K562 (cell line): ENCODE data around the gene GPRIN2. TPM values are rescaled to one million over a fixed set of nuclear protein-coding genes. Genes with fewer than 3 reads are reported as not detected.

Experiments used
- CUX1 ChIP-seq: fragments of 200-800 bp; sonication (Bioruptor generic); IDR thresholded peaks from 2 replicates; pipeline ENCODE4 v1.6.1; 2016; ENCODE audit warnings: missing genetic modification characterization, missing compliant biosample characterization
- MGA ChIP-seq: fragments of 450-650 bp; IDR thresholded peaks from 2 replicates; pipeline ENCODE4 v1.6.1; 2016; ENCODE audit warnings: mild to moderate bottlenecking, moderate library complexity
- SOX6 ChIP-seq: fragments of 450-650 bp; IDR thresholded peaks from 2 replicates; pipeline ENCODE4 v1.6.1; 2014; ENCODE audit warnings: mild to moderate bottlenecking
- ZNF592 ChIP-seq: fragments of 450-650 bp; IDR thresholded peaks from 2 replicates; pipeline ENCODE4 v1.6.1; 2017; ENCODE audit warnings: antibody characterized with exemption, mild to moderate bottlenecking
- polyA plus RNA-seq, 8 experiments: library from polyadenylated mRNA; depleted of rRNA in 4 of 8; stranded (reverse) in 5 of 8; unstranded in 3 of 8; fragments of >200 nt; fragmentation: Nextera tagmentation in 2 of 8; fragmentation: Illumina TruSeq in 1 of 8; extraction: Ambion mirVana in 2 of 8; extraction: Trizol in 1 of 8; gene quantifications; 2 replicates each; pipeline versions ENCODE4 v1.2.1 to v1.2.3, GENCODE V29; 2011 to 2014; ENCODE audit warnings: inconsistent platforms in 1 of 8, missing spikeins in 1 of 8
- total RNA-seq, 7 experiments: library from RNA; depleted of rRNA in 6 of 7; stranded (reverse); fragments of >200 nt in 6 of 7; fragmentation: Illumina TruSeq in 2 of 7; extraction: Trizol in 2 of 7; gene quantifications; 2 replicates each; pipeline versions ENCODE4 v1.2.1 to v1.2.3, GENCODE V29; 2011 to 2021; ENCODE audit warnings: low replicate concordance in 1 of 7

The GPRIN2 gene
- total and polyA plus RNA-seq, 9 of the 15 experiments (the other 6 are each of a cell fraction or from before 2014, with no cell fraction given) = not detected

GRCh38 chr10:46550795-46551700 lies 5.4 kb downstream of the GPRIN2 start (continued):
- TF ChIP-seq ZNF592 = no peak
- TF ChIP-seq CUX1 (CRISPR knock-in tag) = no peak
- TF ChIP-seq MGA = no peak
- 0 out of 2 replicates have a peak, but pooled peaks have one; percentile 32 for TF ChIP-seq SOX6
